Adrenal gland (tissue), 5 donors: ENCODE data around the gene ATF5.

ENCODE experiments used
- POLR2A ChIP-seq, 2 donors: fragments of 450-650 bp; IDR thresholded peaks; one replicate each; pipeline ENCODE4 v1.6.1; 2017; ENCODE audit warnings: antibody characterized with exemption in 2 of 2, mild to moderate bottlenecking in 2 of 2, moderate library complexity in 1 of 2
- TF ChIP-seq, protein P1 (sequence below), 6 experiments: fragments of 450-650 bp in 4 of 6; fragments of 200-600 bp in 2 of 6; sonication (generic) in 1 of 6; IDR thresholded peaks; 1 replicate in 5 of 6; 2 replicates in 1 of 6; pipeline versions ENCODE4 v1.5.1 to v1.8.0; 2016 to 2021; ENCODE audit warnings: antibody characterized with exemption in 6 of 6, mild to moderate bottlenecking in 2 of 6, moderate library complexity in 1 of 6
- donor health status: DM: no; HTN: no; CAD: no.

DNA sequence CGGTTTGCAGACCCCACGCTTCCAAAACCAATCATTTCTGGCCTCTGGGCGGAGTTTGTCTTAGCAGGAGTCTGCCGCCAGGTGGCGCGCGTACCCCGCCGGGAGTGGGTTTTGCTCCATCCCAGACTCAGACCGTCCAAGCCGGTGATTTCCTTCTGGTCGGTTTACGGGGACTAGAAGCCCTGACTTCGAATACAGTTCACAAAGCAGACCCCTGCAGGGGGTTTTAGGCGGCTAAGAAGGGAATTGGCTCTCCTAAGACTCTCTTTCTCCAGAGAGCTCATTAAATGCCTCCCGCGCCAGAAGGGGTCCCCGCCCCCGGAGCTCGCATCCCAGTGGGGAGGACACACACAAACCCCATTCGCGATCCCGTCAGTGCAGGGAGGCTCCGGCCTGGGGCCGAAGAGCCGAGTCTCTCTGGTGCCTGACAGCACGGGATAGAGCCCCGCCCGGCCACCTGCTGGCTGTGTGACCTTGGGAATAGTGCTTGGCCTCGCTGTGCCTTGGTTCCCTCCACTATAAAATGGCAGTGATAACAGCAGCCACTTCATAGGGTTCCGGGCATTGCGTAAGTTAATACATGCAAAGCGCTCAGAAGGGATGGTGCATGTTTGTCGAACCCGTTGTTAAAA is 8.9 kb downstream of the ATF5 start:
- TF ChIP-seq, protein P1, sequence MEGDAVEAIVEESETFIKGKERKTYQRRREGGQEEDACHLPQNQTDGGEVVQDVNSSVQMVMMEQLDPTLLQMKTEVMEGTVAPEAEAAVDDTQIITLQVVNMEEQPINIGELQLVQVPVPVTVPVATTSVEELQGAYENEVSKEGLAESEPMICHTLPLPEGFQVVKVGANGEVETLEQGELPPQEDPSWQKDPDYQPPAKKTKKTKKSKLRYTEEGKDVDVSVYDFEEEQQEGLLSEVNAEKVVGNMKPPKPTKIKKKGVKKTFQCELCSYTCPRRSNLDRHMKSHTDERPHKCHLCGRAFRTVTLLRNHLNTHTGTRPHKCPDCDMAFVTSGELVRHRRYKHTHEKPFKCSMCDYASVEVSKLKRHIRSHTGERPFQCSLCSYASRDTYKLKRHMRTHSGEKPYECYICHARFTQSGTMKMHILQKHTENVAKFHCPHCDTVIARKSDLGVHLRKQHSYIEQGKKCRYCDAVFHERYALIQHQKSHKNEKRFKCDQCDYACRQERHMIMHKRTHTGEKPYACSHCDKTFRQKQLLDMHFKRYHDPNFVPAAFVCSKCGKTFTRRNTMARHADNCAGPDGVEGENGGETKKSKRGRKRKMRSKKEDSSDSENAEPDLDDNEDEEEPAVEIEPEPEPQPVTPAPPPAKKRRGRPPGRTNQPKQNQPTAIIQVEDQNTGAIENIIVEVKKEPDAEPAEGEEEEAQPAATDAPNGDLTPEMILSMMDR (IDR thresholded peaks at IDR 0.05): peak; percentile 94 to 98 (median 98)
- no peak for TF ChIP-seq POLR2A (IDR thresholded peaks at IDR 0.05)
